Vagina (tissue), 2 donors: ENCODE measurements around the gene P2RY6. TPM values are rescaled to one million over a fixed set of nuclear protein-coding genes. Genes with fewer than 3 reads are reported as not detected.

ENCODE experiments used
- DNase-seq, 2 donors: peaks; one replicate each; pipeline ENCODE4 v3.0.0-alpha.2; 2017; ENCODE audit errors: extremely low spot score in 2 of 2
- H3K27ac ChIP-seq: fragments of 200-600 bp; sonication (generic); one replicate; pipeline ENCODE4 v1.5.1; 2019
- H3K27me3 ChIP-seq: fragments of 200-600 bp; sonication (generic); one replicate; pipeline ENCODE4 v1.5.1; 2019
- H3K36me3 ChIP-seq, 2 donors: fragments of 200-600 bp; sonication (generic); one replicate each; pipeline ENCODE4 v1.5.1; 2017 to 2019
- H3K4me1 ChIP-seq: fragments of 200-600 bp; sonication (generic); one replicate; pipeline ENCODE4 v1.5.1; 2019
- H3K4me3 ChIP-seq, 2 donors: fragments of 200-600 bp; sonication (generic); 1 replicate in 1 of 2; 2 replicates in 1 of 2; pipeline ENCODE4 v1.5.1; 2016 to 2019
- H3K9me3 ChIP-seq: fragments of 200-600 bp; sonication (generic); one replicate; pipeline ENCODE4 v1.5.1; 2019
- CTCF ChIP-seq, 3 experiments: fragments of 450-650 bp in 2 of 3; fragments of 200-600 bp in 1 of 3; sonication (generic) in 1 of 3; IDR thresholded peaks; one replicate each; pipeline ENCODE4 v1.5.1; 2017 to 2019; ENCODE audit warnings: antibody characterized with exemption in 3 of 3, mild to moderate bottlenecking in 2 of 3, moderate library complexity in 2 of 3
- POLR2A ChIP-seq, 2 donors: fragments of 450-650 bp; IDR thresholded peaks; one replicate each; pipeline ENCODE4 v1.6.1; 2017; ENCODE audit warnings: antibody characterized with exemption in 2 of 2, mild to moderate bottlenecking in 2 of 2, moderate library complexity in 2 of 2
- POLR2AphosphoS5 ChIP-seq, 2 donors: sonication (generic); formaldehyde crosslinking; IDR thresholded peaks; one replicate each; pipeline ENCODE4 v1.9.0; 2017; ENCODE audit warnings: antibody characterized with exemption in 2 of 2, mild to moderate bottlenecking in 2 of 2, low read depth in 1 of 2; ENCODE audit not compliant: insufficient read depth in 1 of 2
- intact Hi-C: fragments of 100-400 bp; cut with DNase I; formaldehyde crosslinking; loops from one replicate; pipeline ENCODE4 v1.15.1; 2023
- total RNA-seq: library from RNA; depleted of rRNA; stranded (reverse); fragments of >200 nt; gene quantifications from one replicate; pipeline ENCODE4 v1.2.3, GENCODE V29; 2016

Gene P2RY6
- total RNA-seq, 1 donor from 2014 or later = 2.0 TPM

- intact Hi-C loops = no loop called here
- DNase-seq = no peak
- no peaks in the 10 kb centered on the region for H3K36me3 ChIP-seq
Measured at GRCh38 chr11:73234471-73235181, 37.5 kb upstream of the P2RY6 start.

GRCh38 chr11:73235236-73235786 is 36.8 kb upstream of the P2RY6 start:
- H3K4me1 ChIP-seq = peaks cover 14% of the 10 kb centered on the region
- H3K4me3 ChIP-seq = no peak overlapping the region
- H3K27ac ChIP-seq = no peak overlapping the region
- no peaks in the 10 kb centered on the region for H3K36me3 ChIP-seq
- intact Hi-C loops = no loop called here
- no peaks in the 10 kb centered on the region for H3K9me3 ChIP-seq
- TF ChIP-seq POLR2AphosphoS5 (IDR thresholded peaks at IDR 0.05; ENCODE audit: insufficient read depth in 1 of 2, low read depth in 1 of 2) = no peak
- TF ChIP-seq CTCF (IDR thresholded peaks at IDR 0.05) = no peak
- TF ChIP-seq POLR2A (IDR thresholded peaks at IDR 0.05) = no peak
- DNase-seq = no peak
- H3K27me3 ChIP-seq = no peaks in the 10 kb centered on the region

More at GRCh38 chr11:73234471-73235181, 37.5 kb upstream of the P2RY6 start:
- H3K27me3 ChIP-seq = no peaks in the 10 kb centered on the region
- no peaks in the 10 kb centered on the region for H3K9me3 ChIP-seq
- peaks cover 7% of the 10 kb centered on the region for H3K4me1 ChIP-seq
- no peak overlapping the region for H3K4me3 ChIP-seq
- H3K27ac ChIP-seq = no peak overlapping the region
- TF ChIP-seq CTCF (IDR thresholded peaks at IDR 0.05) = no peak
- no peak for TF ChIP-seq POLR2A (IDR thresholded peaks at IDR 0.05)
- TF ChIP-seq POLR2AphosphoS5 (IDR thresholded peaks at IDR 0.05; ENCODE audit: insufficient read depth in 1 of 2, low read depth in 1 of 2) = no peak

- Histone ChIP-seq H3K4me1 (peaks cover 17% of the 10 kb centered on the region), H3K27me3 (no peaks in the 10 kb centered on the region), H3K9me3 (no peaks in the 10 kb centered on the region), H3K27ac (no peak overlapping the region), H3K4me3 (no peak overlapping the region), H3K36me3 (no peaks in the 10 kb centered on the region)
- intact Hi-C loops = no loop called here
- no peak for DNase-seq
- TF ChIP-seq CTCF (IDR thresholded peaks at IDR 0.05) (no peak), POLR2A (IDR thresholded peaks at IDR 0.05) (no peak), POLR2AphosphoS5 (IDR thresholded peaks at IDR 0.05; ENCODE audit: insufficient read depth in 1 of 2, low read depth in 1 of 2) (no peak)
Measured at GRCh38 chr11:73236205-73236765, 35.9 kb upstream of the P2RY6 start.

- Histone ChIP-seq H3K4me3 (no peak overlapping the region), H3K36me3 (no peaks in the 10 kb centered on the region), H3K4me1 (peaks cover 17% of the 10 kb centered on the region), H3K9me3 (no peaks in the 10 kb centered on the region), H3K27me3 (no peaks in the 10 kb centered on the region), H3K27ac (no peak overlapping the region)
- no peak for TF ChIP-seq POLR2AphosphoS5 (IDR thresholded peaks at IDR 0.05; ENCODE audit: insufficient read depth in 1 of 2, low read depth in 1 of 2)
- peak in 1 of 3 experiments; percentile 16 for TF ChIP-seq CTCF (IDR thresholded peaks at IDR 0.05)
- no peak for DNase-seq
- intact Hi-C loops = no loop called here
Measured at GRCh38 chr11:73236854-73237253, 35.3 kb upstream of the P2RY6 start.
